Inflammatory macrophage treated with lipopolysaccharide for 1 hour (primary cell): Measurements from ENCODE around the gene RFXAP.
A peak's percentile ranks its signal among the peaks of the same experiment; 100 is the strongest.

Experiments
- DNase-seq, 2 donors: peaks; one replicate each; pipeline ENCODE4 v3.0.0-alpha.2; 2020 to 2022

The RFXAP gene

DNA sequence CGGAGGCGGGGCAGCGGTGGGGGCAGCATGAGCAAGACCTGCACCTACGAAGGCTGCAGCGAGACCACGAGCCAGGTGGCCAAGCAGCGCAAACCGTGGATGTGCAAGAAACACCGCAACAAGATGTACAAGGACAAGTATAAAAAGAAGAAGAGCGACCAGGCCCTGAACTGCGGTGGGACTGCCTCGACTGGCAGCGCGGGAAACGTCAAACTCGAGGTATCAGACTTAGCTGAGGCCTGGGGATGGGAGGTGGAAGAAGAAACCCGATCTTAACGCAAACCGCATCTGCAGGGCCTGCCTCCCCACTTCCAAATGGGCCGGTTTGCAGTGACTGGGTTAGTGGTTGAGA is 693 bp downstream of the RFXAP start:
- DNase-seq = no peak

- peak in 1 of 2 donors; percentile 6 for DNase-seq
Observed at GRCh38 chr13:36820222-36820621, 1.2 kb downstream of the RFXAP start.

- no peak for DNase-seq
Observed at GRCh38 chr13:36822785-36823184, 3.8 kb downstream of the RFXAP start.

GRCh38 chr13:36829753-36830152 is 10.7 kb downstream of the RFXAP start:
- no peak for DNase-seq

DNA sequence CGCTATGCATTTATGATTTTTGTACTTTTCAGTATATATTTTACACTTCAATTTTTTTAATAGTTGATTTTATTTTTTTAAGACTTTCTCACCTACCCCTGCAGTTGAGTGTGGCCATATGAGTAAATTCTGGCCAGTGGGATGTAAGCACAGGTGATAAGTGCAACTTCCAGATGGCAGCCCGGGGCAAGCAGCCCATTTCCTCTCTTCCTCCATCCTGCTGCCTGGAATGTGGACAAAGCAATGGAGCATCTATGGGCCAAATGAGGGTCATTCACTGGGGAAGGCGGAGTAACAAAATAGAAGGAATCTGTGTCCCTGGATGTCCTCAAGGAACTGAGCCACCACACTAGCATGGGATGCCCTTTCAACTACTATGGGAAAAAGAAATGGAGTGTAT is 12.3 kb downstream of the RFXAP start:
- DNase-seq = no peak

DNA sequence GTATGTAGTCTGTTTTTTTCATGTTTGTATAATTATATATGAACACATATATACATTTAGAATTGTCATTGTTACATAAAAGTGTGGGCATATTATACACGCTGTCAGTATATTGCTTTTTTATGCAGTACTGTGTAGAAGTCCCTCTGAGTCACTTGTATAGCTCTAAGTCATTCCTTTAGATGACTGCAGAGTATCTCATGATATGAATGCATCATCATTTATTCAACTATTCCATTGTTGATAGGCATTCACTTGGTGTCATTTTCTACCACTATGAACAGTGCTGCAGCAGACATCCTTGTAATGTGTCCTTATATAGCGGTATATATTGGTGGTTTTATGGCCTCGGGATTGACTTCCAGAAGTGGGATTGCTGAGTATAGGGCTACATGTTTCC is 15.3 kb downstream of the RFXAP start:
- no peak for DNase-seq

DNA sequence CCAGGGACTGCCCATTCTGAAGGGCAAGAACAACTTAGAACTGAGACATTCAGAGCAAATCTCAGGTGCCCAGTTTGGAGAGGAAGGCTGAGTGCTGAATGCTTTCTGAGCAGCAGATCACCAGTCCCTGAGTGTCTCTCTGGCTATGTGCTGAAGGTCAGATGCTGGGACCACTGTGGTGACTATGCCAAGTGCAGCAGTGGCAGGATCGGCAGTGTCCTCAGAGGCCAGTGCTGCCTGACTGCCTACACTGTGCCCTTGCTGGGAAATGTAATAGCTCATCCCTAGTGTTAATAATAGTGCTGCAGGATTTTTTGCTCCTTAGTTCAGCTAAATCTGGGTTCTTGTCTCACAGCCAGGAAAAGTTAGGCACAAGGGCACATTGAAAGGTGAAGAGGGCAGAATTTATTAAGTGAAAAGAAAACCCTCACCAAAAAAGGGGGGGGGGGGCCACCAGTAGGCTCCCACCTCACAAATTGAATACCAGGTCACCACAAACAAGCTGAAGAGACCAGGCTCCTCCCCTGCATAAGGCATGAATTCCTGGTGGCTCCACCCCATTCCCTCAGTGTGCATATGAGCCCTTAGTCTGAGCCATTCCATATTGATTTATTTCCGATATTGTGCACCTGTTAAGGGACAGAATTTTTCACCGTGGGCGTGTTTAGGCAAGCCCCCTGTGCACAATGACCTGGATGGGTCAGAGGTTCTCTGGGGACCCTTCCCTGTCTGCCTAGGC is 18.5 kb downstream of the RFXAP start:
- DNase-seq = no peak

GRCh38 chr13:36839281-36839680 is 20.3 kb downstream of the RFXAP start:
- no peak for DNase-seq

DNA sequence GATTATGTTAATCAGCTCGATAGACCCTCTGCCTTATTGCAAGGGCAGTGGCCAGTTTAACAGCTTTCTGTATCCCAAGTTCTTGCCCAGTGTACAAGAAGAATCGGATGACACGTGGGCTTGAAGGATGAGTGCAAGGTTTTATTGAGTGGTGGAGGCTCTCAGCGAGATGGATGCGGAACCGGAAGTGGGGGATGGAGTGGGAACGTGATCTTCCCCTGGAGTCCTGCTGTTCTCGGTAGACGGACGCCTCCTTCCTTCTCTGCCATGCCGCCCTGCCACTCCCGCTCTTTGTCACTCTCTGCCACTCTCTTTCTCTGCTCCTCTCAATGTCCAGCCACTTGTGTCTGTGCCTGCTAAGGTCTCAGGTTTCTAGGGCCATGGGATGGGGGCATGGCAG is 21.0 kb downstream of the RFXAP start:
- DNase-seq = no peak

GRCh38 chr13:36840718-36841250 is 21.8 kb downstream of the RFXAP start:
- no peak for DNase-seq

- DNase-seq = no peak
Observed at GRCh38 chr13:36841391-36841790, 22.4 kb downstream of the RFXAP start.

GRCh38 chr13:36847606-36848005 is 28.6 kb downstream of the RFXAP start:
- no peak for DNase-seq

DNA sequence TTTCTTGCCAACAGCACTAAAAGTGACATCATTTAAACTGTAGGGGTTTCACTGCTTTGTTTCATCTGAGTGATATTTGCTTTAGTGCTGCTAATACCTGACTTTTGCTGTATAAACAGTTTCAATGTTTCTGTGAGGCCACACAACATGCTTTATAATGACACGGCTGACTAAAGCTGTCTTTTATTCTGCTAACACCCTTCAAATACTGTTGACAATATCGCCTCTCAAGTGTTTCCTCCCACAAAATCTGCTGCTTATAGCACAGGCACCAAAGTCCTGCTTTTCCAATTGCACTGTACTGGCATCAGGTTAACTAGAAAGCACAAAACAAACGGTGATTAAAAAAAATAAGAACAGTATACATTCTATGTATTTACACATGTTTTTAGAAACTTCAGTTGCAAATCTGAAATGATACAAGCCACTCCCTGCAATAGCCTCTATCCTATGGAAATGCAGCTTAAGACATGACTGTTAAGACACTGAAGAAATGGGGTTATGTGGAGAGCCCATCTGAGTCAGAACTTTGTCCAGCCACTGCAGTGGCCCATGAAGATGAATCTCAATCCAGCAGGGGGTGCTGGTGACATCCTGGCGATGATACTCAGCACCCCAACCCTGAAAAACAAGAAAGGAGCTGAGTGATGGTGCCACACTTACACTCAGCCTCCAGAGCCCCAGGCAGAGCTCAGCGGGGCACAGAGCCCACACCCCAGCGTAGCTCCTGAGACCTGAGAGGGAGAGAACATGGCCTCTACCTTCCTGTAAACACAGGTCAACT is 29.4 kb downstream of the RFXAP start:
- DNase-seq = peak; percentile 3 to 12

DNA sequence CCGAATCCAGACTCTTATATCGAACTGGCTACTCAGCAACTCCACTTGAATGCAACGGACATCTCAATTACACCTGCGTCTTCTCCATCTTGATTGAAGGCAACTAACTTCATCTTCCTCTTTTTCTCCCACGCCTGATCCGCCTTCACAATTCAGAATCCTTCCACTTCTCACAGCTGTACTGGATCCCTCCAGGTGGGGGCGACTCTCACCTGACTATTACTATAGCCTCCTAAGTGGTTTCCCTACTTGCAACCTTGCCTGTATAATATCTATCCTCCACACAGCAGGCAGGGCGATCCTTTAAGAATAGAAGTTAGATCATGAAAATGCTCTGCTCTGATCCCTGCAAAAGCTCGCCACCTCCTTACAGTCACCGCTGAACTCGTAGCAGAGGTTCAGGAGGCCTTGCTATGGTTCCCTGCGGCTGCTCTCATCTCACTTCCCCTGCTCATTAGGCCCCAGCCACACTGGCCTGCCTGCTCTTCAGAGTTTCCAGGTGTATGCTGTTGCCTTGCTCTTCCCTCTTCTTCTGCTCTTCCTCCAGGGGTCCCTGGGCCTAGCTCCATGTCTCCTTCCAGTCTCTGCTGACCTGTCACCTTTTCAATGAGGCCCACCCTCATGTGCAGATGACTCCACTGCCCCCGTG is 31.9 kb downstream of the RFXAP start:
- DNase-seq = peak; percentile 29 to 35

GRCh38 chr13:36857253-36857652 is 38.2 kb downstream of the RFXAP start:
- DNase-seq = peak; percentile 17 to 70

- peak; percentile 32 to 40 for DNase-seq
Observed at GRCh38 chr13:36858290-36858689, 39.3 kb downstream of the RFXAP start.

GRCh38 chr13:36859259-36859658 is 40.2 kb downstream of the RFXAP start:
- DNase-seq = no peak

DNA sequence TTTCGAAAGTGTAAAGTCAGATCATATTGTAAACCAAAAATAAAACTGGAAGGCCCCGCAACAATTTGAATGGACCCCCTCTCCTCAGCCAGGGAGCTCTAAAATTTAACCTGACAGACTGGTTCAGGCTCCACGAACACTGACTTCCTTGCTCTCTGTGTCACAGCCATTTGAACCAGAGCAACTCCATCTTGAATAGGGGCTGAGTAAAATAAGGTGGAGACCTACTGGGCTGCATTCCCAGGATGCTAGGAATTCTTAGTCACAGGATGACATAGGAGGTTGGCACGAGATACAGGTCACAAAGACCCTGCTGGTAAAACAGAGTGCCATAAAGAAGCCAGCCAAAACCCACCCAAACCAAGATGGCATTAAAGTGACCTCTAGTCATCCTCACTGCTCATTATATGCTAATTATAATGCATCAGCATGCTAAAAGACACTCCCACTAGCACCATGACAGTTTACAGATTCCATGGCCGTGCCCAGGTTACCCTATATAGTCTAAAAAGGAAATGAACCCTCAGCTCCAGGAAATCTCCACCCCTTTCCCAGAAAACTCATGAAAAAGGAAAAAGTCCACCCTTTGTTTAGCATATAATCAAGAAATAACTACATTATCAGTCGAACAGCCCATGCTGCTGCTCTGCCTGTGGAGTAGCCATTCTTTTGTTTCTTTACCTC is 43.1 kb downstream of the RFXAP start:
- DNase-seq = no peak

DNA sequence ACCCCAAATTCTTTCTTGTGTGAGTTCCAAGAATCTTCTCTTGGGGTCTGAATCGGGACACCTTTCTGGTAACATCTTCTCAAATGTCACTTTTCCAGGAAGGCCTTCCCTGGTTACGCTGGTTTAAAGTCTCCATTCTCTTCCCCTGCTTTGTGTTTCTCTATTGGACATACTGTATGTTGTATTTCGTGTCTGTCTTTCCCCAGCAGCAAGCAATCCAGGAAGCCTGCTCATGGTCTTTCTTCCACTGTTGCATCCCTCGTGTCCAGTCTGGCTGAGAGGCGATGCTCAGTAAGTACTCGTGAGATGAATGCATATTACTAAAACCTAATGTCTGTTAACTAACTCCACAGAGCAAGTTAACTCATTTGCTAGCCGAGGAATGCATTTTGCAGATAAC is 43.7 kb downstream of the RFXAP start:
- DNase-seq = no peak

GRCh38 chr13:36865265-36865664 is 46.2 kb downstream of the RFXAP start:
- DNase-seq = no peak

DNA sequence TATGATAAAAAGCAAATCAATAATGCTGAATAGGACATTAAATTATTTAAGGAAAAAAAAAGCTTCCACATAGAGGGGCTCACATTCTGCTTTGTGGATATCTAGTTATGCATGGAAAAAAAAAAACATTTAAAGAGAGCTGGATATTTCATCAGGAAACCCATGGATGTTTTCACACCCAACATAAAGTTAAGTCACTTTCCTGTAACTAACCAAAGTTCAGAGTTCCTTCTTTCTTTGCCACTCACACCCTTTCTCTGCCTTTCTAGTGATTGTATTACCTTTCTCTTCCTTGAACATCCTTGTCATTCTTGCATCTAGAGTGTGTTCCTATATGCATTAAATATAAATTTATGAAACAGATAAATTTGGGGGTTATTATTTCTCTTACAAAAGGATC is 47.2 kb downstream of the RFXAP start:
- DNase-seq = no peak

DNA sequence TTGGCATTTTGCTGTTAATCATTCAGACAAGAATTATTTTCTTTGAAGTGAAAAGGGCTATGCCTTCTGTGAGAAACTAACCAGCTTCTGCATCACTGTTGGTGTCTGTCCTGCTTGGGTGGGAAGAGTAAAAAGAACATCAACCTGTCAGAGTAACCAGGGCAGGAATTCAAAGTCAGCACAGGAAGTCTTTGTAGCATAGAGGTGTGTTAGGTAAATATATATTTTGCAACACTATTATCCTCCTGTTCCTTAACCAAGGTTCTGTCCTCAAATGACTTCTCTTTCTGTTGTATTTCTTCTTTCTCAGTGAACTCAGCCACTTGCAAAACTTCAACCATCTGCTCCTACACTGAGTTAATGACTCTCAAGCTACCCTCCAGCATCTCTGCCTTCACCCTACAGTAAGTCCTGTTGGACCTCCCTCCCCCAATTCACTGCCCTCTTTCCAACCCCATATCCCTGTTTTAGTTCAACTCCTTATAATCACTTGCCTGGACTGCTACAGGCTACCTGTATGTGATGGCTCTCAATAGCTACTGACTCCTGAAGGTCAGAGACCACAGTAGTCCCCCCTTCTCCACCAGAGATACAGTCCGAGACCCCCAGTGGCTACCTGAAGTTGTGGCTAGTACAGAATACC is 51.1 kb downstream of the RFXAP start:
- DNase-seq = no peak

DNA sequence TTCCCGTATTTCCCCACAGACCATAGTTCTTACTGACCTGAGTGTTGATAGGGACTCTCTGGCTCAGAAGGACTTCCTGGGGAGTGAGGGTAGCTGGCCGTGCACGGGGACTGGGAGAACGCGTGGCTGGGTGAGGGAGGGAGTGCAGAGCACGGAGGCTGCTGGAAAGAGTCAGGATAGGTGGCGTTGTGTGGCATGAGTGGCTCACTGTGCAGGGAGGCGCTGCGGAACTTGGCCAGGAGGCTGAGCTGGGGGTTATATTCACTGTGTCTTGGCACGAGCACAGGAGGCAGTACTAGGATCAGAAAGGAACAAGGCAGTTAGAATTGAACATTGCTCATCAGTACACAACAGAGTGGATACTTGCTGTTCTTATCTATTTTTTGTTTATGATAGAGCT is 53.6 kb downstream of the RFXAP start:
- DNase-seq = no peak
